ENCODE results near the gene FTCD. TPM values are rescaled to one million over a fixed set of nuclear protein-coding genes. Genes with fewer than 3 reads are reported as not detected.

The FTCD gene
- total RNA-seq, 1 donor from 2014 or later = 0.92 TPM

DNA sequence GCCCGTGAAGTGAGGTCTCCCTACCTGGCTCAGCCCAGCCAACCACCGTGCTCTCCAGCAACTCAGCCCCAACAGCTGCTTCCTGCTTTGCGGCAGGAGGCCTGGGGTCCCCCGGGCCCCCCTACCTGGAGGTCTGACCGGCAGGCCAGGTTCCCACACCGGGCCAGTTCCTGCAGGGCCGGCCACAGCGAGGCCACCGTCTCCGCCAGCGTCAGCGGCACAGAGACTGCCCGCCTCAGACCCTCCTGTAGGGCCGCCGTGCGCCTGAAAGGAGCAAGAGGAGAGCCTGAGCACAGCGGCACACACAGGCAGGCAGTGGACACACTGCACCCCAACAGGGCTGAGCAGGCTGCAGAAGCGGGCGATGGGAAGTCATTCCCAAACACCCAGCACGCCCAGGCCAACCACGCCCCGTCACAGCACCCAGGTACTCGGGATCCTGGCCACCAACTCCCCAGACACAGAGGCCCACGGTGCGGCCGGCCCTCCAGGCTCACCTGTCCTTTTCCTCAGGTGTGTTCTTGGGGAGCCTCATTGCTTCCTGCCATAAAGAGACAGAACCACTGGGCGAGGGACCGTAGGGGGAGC, 16.9 kb downstream of the FTCD start:
- DNase-seq = no peak

DNA sequence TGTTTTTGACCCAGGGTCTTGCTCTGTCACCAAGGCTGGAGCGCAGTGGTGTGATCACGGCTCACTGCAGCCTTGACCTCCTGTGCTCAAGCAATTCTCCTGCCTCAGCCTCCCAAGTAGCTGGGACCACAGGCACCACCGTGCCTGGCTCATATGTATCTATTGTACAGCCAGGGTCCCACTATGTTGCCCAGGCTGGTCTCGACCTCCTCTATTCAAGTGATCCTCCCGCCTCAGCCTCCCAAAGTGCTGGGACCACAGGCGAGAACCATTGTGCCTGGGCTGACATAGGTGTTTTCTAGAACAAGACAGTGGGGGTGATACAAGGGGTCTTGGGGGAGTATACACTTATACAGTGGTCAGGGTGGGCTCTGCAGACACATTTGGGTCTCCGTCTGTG, 17.5 kb downstream of the FTCD start:
- DNase-seq = no peak

DNA sequence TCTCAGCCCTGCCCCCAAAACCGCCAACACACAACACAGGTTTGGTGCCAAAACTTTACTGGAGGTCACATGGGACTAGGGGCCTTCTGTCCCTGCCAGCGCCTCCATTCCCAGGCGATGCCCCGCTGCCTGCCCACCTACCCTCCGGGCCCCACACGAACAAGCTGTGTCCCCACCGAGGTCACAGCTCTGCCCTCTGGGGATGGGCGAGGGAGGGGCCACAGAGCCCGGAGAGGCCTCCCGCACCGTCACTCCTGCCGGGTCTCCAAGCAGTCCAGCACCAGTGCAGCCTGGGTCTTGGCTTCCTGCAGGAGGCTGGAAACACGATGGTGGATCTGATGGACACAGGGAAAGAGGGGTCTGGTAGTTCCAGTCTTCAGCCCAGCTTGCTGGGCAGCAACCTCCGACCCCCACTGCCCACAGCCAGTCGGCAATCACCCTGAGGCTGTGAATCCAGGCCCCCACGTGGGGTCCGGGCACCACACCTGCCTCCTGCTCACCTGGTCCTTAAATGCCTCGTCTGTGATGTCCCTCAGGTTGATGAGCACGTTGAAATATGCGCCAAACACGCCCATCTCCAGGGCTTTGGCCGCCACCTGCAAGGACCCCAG, 18.5 kb downstream of the FTCD start:
- no peak for DNase-seq

DNA sequence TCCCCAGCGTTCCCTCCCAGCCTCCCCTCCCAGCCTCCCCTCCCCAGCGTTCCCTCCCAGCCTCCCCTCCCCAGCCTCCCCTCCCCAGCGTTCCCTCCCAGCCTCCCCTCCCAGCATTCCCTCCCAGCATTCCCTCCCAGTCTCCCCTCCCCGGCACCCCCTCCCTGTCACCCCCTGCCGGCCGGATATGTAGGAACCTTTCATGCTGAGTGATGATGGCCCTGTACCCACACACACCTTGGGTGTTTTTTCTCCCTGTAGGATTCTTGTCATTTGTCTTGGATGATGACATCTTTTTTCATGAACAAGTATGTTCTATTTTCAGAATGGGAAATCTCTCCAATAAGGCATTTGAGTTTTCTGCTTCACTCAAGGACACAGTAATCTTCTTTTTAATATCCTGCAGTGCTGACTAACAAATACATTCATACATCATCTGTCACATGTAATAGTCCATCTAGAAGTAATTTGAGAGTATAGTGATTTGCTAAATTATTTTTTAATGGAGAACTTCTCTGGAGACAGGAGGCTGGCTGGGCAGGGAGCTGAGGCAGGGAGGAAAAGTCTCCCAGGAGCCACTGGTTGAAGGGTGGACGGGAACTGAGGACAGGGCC, 19.5 kb downstream of the FTCD start:
- no peak for DNase-seq

DNA sequence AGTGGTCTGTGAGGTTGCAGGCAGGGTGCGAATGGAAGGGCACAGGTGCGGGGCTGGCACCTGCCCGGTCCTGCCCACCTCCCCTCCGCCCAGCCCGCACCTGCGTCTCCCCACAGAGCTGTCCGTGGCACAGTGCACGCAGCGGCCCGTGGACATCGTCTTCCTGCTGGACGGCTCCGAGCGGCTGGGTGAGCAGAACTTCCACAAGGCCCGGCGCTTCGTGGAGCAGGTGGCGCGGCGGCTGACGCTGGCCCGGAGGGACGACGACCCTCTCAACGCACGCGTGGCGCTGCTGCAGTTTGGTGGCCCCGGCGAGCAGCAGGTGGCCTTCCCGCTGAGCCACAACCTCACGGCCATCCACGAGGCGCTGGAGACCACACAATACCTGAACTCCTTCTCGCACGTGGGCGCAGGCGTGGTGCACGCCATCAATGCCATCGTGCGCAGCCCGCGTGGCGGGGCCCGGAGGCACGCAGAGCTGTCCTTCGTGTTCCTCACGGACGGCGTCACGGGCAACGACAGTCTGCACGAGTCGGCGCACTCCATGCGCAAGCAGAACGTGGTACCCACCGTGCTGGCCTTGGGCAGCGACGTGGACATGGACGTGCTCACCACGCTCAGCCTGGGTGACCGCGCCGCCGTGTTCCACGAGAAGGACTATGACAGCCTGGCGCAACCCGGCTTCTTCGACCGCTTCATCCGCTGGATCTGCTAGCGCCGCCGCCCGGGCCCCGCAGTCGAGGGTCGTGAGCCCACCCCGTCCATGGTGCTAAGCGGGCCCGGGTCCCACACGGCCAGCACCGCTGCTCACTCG, 23.3 kb downstream of the FTCD start:
- no peak for DNase-seq

DNA sequence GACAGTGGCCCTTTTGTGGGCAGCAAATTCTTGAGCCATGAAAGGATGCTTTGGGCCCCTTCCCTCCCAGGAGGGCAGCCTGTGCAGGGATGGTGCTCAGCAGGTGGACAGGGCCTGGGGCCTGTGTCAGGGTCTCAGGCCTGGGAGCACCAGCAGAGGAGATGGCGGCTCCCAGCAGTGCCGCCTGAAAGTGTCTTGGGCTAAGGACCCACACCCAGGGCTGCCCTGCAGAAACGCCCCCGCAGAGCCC, 23.9 kb downstream of the FTCD start:
- DNase-seq = no peak

DNA sequence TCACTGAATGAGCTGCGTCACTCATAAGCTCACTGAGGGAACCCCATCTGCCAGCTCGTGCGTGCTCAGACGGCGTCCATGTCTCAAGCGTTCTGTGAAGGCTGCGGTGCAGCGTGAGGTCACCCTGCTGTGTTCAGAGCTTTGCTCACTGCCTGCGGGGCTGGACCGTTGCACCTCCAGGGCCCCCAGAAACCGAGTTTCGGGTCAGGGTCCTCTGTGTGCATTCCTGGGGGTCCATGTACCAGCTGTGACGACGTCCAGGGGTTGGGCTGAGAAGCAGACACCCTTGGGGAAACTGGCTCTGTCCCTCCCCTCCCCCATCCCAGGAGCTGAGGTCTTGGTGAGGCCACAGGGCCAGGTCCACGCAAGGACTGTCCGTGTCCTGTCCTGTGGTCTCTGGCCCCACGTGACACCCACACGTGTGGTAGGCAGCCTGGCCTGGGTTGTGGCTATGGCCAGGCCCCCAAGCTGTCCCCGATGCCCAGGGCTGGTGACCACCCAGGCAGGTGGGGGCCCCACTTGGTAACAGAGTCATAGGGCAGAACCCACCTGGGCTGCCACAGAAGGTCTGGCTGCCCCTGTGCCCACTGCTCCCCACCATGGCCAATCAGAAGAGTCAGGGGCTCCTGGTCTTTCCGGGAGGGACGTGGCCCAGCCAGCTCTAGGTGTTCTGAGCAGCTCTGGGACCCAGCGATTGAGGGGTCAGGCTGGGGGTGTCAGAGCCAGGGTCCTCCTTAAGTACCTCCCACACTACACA, 24.4 kb downstream of the FTCD start:
- DNase-seq = no peak

DNA sequence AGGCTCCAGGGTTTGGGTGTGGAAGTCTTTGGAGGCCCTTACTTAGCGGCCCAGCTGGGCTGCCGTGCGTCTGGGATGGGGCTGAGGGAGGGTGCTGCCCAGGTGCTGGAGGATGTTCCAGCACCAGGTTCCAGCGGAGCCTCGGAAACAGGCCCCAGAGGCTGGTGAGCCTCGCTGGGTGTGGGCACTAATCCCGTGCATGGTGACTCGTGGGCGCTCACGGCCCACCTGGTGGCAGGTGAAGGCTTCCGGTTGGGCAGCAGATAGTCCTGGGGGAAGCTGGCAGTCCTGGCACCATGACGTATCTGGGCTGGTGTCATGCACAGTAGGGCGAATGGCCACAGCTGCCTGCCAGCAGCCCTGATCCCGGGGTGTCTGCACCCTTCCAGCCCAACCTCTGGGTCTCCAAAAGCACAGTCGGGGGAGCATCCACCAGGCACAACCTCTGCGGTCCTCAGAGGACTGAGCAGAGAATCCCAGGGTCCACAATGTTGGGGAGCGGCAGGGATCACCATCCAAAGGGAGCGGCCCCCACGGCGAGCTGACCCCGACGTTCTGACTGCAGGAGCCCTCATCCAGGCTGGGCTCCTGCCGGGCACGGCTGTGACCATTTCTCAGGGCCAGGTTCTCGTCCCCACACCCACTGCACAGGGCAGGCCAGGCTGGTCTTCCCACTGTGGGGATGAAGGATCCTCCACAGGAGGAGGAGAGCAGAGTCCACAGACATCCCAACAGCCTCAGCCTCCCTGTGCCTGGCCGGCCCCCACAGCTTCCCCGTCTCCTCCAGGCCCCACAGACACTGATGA, 25.3 kb downstream of the FTCD start:
- no peak for DNase-seq

DNA sequence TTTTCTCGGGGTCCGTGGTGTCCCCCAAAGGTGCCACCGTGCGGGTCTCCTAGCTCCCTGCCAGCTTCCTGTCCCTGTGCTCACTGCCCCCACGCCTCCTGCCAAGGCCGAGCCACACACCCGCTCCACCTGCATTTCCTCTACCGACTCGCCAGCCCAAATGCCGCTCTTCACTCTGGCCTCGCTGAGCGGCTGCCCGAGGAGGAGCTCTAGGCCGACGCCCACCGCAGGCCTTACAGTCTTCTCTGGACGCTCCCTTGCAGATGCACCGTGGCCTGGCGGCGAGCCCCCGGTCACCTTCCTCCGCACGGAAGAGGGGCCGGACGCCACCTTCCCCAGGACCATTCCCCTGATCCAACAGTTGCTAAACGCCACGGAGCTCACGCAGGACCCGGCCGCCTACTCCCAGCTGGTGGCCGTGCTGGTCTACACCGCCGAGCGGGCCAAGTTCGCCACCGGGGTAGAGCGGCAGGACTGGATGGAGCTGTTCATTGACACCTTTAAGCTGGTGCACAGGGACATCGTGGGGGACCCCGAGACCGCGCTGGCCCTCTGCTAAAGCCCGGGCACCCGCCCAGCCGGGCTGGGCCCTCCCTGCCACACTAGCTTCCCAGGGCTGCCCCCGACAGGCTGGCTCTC, 26.3 kb downstream of the FTCD start:
- no peak for DNase-seq

DNA sequence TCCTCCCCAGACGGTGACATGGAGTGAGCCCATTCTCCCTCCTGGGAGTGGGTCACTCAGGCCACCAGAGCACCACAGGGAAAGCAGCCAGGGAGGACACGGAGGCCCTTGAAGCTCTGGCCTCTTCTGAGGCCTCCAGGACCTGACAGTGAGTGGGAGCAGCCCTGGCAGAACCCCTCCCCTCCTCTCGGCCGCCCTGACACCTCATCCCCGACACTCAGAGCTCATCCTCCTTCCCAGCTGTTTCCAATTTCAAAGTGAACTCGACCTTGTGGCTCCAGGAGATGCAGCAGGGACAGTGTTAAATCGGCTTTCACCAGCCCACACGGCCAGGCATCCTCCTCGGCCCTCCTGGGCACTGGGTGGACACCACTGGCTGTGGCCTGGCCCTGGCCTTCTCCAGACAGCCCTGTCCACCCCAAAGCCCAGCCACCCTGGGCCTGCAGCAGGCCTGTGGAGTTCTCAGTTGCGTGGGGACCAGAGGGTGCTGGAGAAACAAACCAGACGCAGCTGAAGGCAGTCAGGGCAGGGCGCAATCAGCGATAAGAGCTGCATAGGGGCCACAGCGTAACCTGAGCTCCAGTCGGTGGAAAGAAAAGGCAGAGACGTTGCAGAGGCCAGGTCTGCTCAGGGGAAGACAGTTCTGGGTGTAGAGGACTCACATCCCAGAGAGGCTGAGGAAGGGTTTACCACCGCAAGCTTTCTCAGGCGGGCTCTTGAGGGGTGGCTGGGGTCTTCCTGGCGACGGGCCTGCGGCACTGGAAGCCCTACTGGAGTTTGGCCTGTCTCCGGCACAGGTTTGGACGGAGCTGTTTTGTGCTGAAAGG, 27.1 kb downstream of the FTCD start:
- no peak for DNase-seq

DNA sequence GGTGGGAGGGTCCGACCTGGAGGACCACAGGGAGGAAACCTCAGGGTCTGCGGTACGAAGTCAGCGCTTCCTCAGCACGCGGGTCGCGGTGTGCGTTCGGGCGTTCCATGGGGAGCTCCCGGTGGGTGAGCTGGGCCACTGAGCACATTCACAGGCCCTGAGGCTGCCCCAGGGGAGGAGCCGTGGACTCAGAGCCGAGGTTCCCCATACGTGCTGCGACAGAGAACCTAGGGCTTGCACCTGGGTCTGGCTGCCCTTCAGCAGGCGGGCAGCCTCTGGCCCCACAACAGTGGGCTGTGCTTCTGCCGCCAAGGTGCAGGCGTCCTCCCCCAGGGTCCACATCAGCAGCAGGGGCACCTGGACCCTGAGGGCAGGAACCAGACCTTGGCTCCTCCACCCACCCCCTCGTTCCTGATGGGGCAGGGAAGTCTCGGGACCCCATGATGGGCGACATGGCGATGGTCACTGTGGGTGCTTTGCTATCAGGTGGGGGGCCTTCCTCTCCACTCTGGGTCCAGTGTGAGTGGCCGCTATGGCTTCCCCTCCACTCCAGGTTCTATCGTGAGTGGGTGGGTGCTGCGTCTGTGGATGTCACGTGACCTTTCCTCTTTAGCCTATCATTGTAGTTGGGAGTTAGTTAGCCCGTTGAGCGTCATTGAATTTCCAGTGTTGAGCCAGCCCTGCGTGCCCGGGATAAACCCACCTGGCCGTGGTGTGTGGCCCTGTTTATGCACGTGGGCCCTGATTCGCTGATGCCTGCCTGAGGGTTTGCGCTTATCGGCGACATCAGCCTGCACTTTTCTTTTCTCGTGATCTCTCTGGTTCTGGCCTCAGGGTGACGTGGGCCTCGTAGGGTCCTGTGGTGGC, 27.9 kb downstream of the FTCD start:
- no peak for DNase-seq

DNA sequence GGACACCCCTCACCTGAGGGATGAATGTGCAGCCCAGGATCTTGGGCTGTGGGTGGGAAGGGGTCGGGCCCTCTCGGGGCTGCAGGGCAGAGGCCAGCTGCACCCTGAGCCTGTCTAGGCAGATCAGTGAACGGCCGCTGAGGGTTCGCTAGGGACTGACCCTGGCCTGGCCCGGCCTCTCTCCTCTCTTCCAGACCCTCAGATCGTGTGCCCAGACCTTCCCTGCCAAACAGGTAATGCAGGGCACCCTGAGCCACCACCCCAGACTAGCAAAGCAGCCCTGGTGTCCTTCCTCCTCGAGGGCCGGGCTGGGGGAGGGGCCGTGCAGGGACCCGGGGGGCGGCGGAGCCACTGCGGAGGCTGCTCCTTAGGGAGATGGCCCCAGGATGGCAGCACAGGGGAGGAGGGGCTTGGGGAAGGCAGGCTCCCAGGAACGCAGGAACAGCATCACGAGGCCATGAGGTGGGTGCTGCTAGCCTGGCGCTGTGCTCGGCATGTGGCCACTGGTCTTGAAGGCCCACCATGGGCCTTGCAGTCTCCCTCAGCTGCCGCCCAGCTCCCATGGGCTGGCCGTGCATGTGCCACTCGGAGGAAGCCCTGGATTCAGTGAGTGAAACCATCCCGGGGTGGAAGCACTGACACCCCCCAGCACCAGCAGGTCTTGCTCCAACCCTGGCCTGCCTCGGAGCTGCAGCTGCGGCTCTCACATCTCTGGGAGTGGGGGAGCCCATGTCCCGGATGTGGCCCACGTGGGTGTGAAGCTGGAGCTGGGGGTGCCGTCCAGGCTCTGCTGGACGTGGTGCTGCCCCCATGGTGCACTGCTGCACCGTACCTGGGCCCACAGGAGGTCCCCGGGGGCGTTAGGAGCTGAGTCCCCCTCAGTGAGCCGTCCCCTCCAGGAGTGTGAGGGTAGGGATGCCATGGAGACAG, 28.8 kb downstream of the FTCD start:
- DNase-seq = no peak

DNA sequence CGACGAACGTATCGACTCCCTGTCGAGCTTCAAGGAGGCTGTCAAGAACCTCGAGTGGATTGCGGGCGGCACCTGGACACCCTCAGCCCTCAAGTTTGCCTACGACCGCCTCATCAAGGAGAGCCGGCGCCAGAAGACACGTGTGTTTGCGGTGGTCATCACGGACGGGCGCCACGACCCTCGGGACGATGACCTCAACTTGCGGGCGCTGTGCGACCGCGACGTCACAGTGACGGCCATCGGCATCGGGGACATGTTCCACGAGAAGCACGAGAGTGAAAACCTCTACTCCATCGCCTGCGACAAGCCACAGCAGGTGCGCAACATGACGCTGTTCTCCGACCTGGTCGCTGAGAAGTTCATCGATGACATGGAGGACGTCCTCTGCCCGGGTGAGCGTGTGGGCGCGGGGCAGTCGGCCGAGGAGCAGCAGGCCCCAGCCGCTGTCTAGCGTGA, 29.5 kb downstream of the FTCD start:
- no peak for DNase-seq

DNA sequence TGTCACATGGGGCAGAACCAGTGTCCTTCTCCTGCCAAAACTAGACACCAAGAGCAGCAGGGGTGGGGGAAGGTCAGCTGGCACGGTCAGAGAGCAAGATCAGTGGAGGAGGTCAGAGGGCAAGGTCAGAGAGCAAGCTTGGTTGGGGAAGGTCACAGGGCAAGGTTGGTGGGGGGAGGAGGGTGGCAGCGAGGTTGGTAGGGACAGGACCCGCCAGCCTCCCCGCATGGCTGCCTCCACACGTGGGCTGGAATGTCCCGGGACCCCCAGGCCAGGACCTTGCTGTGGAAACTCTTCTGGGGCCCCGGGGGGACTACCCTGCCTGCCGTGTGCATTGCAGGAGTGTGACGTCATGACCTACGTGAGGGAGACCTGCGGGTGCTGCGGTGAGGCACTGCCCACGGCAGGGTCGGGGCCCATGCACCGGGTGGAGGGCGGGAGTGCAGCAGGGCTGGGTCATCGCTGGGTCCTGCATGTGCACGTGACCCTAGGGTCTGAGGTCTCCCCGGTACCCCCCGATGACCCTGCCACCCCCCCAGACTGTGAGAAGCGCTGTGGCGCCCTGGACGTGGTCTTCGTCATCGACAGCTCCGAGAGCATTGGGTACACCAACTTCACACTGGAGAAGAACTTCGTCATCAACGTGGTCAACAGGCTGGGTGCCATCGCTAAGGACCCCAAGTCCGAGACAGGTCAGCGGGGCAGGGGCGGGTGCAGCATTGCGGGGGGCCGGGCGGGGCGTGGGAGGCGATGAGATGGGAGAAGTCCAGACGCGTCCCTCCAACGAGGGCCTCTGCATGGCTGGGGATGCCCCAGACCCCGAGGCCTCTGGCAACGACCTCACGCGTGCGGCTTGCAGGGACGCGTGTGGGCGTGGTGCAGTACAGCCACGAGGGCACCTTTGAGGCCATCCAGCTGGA, 30.2 kb downstream of the FTCD start:
- no peak for DNase-seq

DNA sequence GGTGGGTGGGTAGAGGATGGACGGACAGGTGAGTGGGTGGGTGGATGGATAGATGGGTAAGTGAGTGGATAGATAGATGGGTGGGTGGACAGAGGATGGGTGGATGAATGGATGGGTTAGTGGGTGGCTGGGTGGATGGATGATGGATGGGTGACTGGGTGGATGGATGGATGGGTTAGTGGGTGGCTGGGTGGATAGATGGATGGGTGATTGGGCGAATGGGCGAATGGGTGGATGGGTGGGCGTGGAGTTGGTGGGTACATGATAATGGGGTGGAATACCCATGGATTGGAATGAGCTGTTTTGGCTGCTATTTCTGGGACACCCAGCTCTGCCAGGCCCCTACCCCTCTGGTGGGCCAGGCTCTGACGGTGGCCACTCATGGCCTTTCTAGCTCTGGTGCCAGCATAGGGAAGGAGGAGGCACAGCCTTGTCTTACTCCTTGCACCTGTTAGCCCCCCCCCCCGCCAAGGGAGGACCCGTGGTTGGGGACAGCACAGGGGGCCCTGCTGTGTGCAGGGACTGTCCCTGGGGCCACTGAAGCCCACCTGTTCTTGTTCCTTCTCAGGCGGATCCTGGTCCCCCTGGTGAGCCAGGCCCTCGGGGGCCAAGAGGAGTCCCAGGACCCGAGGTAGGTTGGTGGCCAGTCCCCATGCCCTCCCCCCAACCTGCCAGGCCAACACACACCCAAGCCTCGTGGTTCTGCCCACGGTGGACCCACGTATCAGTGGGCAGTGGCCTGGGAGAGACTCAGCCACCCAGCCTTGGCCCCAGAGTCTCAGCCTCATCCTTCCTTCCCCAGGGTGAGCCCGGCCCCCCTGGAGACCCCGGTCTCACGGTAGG, 31.1 kb downstream of the FTCD start:
- no peak for DNase-seq

Data from tongue (tissue), 2 donors.